ENCODE results near the gene GDAP2.

- TF ChIP-seq CTCF (conservative IDR thresholded peaks at IDR 0.05; ENCODE audit: low read depth, low read length) (no peak), EZH2 (IDR thresholded peaks at IDR 0.05; ENCODE audit: borderline replicate concordance, low read depth, low read length, poor library complexity, severe bottlenecking) (no peak)
Measured at GRCh38 chr1:117825414-117825813, 104.0 kb downstream of the GDAP2 start.
